RWPE2 (cell line): ENCODE data around the gene GNA14.
"Not testable (repeated sequence)": the region's sequence is repeated elsewhere in the genome, so short reads cannot be mapped to it uniquely, and the experiment has no call there.

Experiments used
- ATAC-seq: fragments of 200-7000 bp; cut with Tn5 transposase; 3 replicates; pipeline ENCODE4 v1.9.1; 2021; ENCODE audit warnings: low read depth
- DNase-seq: peaks from one replicate; pipeline ENCODE4 v3.0.0-alpha.2; 2020; ENCODE audit warnings: low spot score
- H3K27ac ChIP-seq: fragments of 450-650 bp; 2 replicates; pipeline ENCODE4 v1.5.1; 2017; ENCODE audit warnings: mild to moderate bottlenecking; ENCODE audit not compliant: poor library complexity, severe bottlenecking
- H3K27me3 ChIP-seq: fragments of 250-450 bp; sonication (Bioruptor Pico); 2 replicates; pipeline ENCODE4 v1.5.1; 2021; ENCODE audit warnings: mild to moderate bottlenecking, moderate library complexity; ENCODE audit not compliant: insufficient read depth, poor library complexity, severe bottlenecking
- H3K36me3 ChIP-seq: fragments of 250-450 bp; sonication (Bioruptor Pico); 2 replicates; pipeline ENCODE4 v1.5.1; 2020; ENCODE audit warnings: low read depth, mild to moderate bottlenecking, moderate library complexity
- H3K4me1 ChIP-seq: fragments of 250-450 bp; sonication (Bioruptor Pico); 2 replicates; pipeline ENCODE4 v1.5.1; 2021; ENCODE audit warnings: mild to moderate bottlenecking, moderate library complexity; ENCODE audit not compliant: insufficient read depth, poor library complexity, severe bottlenecking
- H3K4me3 ChIP-seq: fragments of 250-450 bp; sonication (Bioruptor Pico); 2 replicates; pipeline ENCODE4 v1.5.1; 2021; ENCODE audit warnings: mild to moderate bottlenecking, moderate library complexity; ENCODE audit not compliant: severe bottlenecking
- H3K9me3 ChIP-seq: fragments of 250-450 bp; sonication (Bioruptor Pico); 2 replicates; pipeline ENCODE4 v1.5.1; 2021; ENCODE audit warnings: mild to moderate bottlenecking, moderate library complexity; ENCODE audit not compliant: severe bottlenecking
- CTCF ChIP-seq: fragments of 450-650 bp; IDR thresholded peaks from one replicate; pipeline ENCODE4 v1.5.1; 2017; ENCODE audit warnings: mild to moderate bottlenecking, moderate library complexity; ENCODE audit not compliant: poor library complexity, severe bottlenecking

Gene GNA14

DNA sequence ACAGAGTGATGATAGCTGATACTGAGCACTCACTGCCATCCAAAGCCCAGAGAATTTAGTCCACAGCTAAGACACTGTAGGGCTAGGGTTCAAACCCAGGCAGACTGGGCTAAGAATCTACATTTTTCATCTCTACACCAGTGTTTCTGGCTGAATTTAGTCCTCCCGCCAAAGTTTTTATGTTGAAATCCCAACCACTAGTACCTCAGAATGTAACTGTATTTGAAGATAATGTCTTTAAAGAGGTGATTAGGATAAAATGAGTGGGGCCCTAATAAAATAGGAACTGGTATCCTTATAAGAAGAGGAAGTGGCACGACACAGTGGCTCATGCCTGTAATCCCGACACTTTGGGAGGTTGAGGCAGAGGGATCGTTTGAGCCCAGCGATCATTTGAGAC, 4.3 kb downstream of the GNA14 start:
- ATAC-seq = no peak
- no peak overlapping the region for H3K27ac ChIP-seq
- no peak for DNase-seq
- H3K4me3 ChIP-seq = no peak overlapping the region
- H3K36me3 ChIP-seq = no peaks in the 10 kb centered on the region
- no peak for TF ChIP-seq CTCF
- H3K4me1 ChIP-seq = no peaks in the 10 kb centered on the region
- peaks cover 24% of the 10 kb centered on the region for H3K27me3 ChIP-seq
- H3K9me3 ChIP-seq = no peaks in the 10 kb centered on the region

GRCh38 chr9:77640741-77641580, 7.2 kb downstream of the GNA14 start:
- Histone ChIP-seq H3K9me3 (no peaks in the 10 kb centered on the region), H3K4me1 (no peaks in the 10 kb centered on the region), H3K4me3 (no peak overlapping the region), H3K36me3 (no peaks in the 10 kb centered on the region), H3K27me3 (no peaks in the 10 kb centered on the region), H3K27ac (no peak overlapping the region)
- no peak for TF ChIP-seq CTCF
- DNase-seq (no peak), ATAC-seq (no peak)

- ATAC-seq (no peak), DNase-seq (no peak)
- no peaks in the 10 kb centered on the region for H3K36me3 ChIP-seq
- no peaks in the 10 kb centered on the region for H3K27me3 ChIP-seq
- no peak overlapping the region for H3K27ac ChIP-seq
- no peaks in the 10 kb centered on the region for H3K4me1 ChIP-seq
- no peak for TF ChIP-seq CTCF
- no peak overlapping the region for H3K4me3 ChIP-seq
- no peaks in the 10 kb centered on the region for H3K9me3 ChIP-seq
These were observed 15.5 kb downstream of the GNA14 start for GRCh38 chr9:77632652-77633051.

GRCh38 chr9:77628864-77629263, 19.3 kb downstream of the GNA14 start:
- DNase-seq, H3K27ac ChIP-seq, H3K27me3 ChIP-seq, H3K9me3 ChIP-seq, H3K4me1 ChIP-seq, H3K4me3 ChIP-seq, ATAC-seq, H3K36me3 ChIP-seq: not testable (repeated sequence)

- Histone ChIP-seq H3K4me1 (no peaks in the 10 kb centered on the region), H3K36me3 (no peaks in the 10 kb centered on the region), H3K27ac (no peak overlapping the region), H3K27me3 (no peaks in the 10 kb centered on the region), H3K9me3 (no peaks in the 10 kb centered on the region), H3K4me3 (no peak overlapping the region)
- TF ChIP-seq CTCF = no peak
- DNase-seq = no peak
- ATAC-seq = no peak
These were observed 31.9 kb downstream of the GNA14 start for GRCh38 chr9:77616191-77616590.
